Measurements from ENCODE around the gene NELFE. TPM values are rescaled to one million over a fixed set of nuclear protein-coding genes. Genes with fewer than 3 reads are reported as not detected.

NELFE gene
- total and polyA plus RNA-seq, 2 of the 13 experiments (the other 11 are each of a cell fraction or from before 2014, with no cell fraction given) = 51.3 to 69.8 TPM

DNA sequence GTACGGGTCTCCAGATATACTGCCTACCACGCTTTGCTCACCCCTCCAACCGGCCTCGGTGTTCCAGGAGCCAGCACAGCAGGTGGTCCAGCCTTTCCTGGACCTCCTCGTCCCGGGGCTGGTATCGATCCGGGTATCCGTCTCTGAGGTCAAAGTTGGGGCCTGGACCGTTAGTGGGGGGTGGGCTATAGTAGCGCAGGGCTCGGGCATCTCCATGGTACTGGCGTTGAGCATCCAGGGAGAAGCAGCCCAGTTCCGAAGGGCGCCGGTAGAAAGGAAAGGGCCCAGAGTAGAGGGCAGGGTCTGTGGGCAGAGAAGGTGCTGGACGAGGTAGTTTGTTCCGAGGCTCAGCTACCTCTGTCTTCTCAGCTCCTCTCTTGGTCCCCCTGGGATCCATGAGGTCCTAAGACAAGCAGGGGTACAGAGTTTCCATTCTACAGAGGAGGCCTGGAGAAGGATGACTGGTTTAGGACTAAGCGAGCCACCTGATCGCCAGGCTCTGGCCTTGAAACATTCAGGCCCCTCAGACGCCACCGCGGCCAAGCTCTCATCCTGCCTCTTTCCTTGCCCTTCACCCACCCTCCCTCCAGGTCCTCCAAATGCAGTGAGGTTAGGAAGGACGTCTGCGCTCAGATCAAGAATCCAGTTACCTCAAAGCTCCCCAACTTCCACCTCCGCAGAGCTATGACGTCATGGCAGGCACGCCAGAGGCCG lies 12.7 kb upstream of the NELFE start (continued):
- TF ChIP-seq, protein P1, sequence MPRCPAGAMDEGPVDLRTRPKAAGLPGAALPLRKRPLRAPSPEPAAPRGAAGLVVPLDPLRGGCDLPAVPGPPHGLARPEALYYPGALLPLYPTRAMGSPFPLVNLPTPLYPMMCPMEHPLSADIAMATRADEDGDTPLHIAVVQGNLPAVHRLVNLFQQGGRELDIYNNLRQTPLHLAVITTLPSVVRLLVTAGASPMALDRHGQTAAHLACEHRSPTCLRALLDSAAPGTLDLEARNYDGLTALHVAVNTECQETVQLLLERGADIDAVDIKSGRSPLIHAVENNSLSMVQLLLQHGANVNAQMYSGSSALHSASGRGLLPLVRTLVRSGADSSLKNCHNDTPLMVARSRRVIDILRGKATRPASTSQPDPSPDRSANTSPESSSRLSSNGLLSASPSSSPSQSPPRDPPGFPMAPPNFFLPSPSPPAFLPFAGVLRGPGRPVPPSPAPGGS (CRISPR knock-in tag; IDR thresholded peaks at IDR 0.05) = peak; percentile 11; the same call in 1 of the 2 replicates
- TF ChIP-seq RBM22 (optimal IDR thresholded peaks at IDR 0.05; ENCODE audit: low read length) (peak; percentile 45), ZNF253 (CRISPR knock-in tag; IDR thresholded peaks at IDR 0.05; ENCODE audit: borderline replicate concordance) (0 out of 2 replicates have a peak, but pooled peaks have one; percentile 28), STAG1 (CRISPR knock-in tag; IDR thresholded peaks at IDR 0.05) (0 out of 2 replicates have a peak, but pooled peaks have one; percentile 3), ZFP36 (IDR thresholded peaks at IDR 0.05; ENCODE audit: borderline replicate concordance, low read depth, low read length, partially characterized antibody) (no peak), CREM (IDR thresholded peaks at IDR 0.05) (no peak), CREM (CRISPR knock-in tag; IDR thresholded peaks at IDR 0.05) (0 out of 2 replicates have a peak, but pooled peaks have one; percentile 79), ELF3 (CRISPR knock-in tag; IDR thresholded peaks at IDR 0.05) (no peak), NFE2L2 (IDR thresholded peaks at IDR 0.05; ENCODE audit: low read length) (no peak), MAFF (IDR thresholded peaks at IDR 0.05; ENCODE audit: low read depth, low read length) (no peak), NFKB2 (CRISPR knock-in tag; IDR thresholded peaks at IDR 0.05; ENCODE audit: borderline replicate concordance) (no peak)
- TF ChIP-seq, protein P2, sequence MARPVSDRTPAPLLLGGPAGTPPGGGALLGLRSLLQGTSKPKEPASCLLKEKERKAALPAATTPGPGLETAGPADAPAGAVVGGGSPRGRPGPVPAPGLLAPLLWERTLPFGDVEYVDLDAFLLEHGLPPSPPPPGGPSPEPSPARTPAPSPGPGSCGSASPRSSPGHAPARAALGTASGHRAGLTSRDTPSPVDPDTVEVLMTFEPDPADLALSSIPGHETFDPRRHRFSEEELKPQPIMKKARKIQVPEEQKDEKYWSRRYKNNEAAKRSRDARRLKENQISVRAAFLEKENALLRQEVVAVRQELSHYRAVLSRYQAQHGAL (CRISPR knock-in tag; IDR thresholded peaks at IDR 0.05; ENCODE audit: not compliant biosample characterization) = peak; percentile 4
- TF ChIP-seq, protein P3, sequence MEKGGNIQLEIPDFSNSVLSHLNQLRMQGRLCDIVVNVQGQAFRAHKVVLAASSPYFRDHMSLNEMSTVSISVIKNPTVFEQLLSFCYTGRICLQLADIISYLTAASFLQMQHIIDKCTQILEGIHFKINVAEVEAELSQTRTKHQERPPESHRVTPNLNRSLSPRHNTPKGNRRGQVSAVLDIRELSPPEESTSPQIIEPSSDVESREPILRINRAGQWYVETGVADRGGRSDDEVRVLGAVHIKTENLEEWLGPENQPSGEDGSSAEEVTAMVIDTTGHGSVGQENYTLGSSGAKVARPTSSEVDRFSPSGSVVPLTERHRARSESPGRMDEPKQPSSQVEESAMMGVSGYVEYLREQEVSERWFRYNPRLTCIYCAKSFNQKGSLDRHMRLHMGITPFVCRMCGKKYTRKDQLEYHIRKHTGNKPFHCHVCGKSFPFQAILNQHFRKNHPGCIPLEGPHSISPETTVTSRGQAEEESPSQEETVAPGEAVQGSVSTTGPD (CRISPR knock-in tag; IDR thresholded peaks at IDR 0.05) = 0 out of 2 replicates have a peak, but pooled peaks have one; percentile 4
- TF ChIP-seq, protein P4, sequence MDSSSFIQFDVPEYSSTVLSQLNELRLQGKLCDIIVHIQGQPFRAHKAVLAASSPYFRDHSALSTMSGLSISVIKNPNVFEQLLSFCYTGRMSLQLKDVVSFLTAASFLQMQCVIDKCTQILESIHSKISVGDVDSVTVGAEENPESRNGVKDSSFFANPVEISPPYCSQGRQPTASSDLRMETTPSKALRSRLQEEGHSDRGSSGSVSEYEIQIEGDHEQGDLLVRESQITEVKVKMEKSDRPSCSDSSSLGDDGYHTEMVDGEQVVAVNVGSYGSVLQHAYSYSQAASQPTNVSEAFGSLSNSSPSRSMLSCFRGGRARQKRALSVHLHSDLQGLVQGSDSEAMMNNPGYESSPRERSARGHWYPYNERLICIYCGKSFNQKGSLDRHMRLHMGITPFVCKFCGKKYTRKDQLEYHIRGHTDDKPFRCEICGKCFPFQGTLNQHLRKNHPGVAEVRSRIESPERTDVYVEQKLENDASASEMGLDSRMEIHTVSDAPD (CRISPR knock-in tag; IDR thresholded peaks at IDR 0.05) = no peak
- TF ChIP-seq, protein P5, sequence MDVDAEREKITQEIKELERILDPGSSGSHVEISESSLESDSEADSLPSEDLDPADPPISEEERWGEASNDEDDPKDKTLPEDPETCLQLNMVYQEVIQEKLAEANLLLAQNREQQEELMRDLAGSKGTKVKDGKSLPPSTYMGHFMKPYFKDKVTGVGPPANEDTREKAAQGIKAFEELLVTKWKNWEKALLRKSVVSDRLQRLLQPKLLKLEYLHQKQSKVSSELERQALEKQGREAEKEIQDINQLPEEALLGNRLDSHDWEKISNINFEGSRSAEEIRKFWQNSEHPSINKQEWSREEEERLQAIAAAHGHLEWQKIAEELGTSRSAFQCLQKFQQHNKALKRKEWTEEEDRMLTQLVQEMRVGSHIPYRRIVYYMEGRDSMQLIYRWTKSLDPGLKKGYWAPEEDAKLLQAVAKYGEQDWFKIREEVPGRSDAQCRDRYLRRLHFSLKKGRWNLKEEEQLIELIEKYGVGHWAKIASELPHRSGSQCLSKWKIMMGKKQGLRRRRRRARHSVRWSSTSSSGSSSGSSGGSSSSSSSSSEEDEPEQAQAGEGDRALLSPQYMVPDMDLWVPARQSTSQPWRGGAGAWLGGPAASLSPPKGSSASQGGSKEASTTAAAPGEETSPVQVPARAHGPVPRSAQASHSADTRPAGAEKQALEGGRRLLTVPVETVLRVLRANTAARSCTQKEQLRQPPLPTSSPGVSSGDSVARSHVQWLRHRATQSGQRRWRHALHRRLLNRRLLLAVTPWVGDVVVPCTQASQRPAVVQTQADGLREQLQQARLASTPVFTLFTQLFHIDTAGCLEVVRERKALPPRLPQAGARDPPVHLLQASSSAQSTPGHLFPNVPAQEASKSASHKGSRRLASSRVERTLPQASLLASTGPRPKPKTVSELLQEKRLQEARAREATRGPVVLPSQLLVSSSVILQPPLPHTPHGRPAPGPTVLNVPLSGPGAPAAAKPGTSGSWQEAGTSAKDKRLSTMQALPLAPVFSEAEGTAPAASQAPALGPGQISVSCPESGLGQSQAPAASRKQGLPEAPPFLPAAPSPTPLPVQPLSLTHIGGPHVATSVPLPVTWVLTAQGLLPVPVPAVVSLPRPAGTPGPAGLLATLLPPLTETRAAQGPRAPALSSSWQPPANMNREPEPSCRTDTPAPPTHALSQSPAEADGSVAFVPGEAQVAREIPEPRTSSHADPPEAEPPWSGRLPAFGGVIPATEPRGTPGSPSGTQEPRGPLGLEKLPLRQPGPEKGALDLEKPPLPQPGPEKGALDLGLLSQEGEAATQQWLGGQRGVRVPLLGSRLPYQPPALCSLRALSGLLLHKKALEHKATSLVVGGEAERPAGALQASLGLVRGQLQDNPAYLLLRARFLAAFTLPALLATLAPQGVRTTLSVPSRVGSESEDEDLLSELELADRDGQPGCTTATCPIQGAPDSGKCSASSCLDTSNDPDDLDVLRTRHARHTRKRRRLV (CRISPR knock-in tag; IDR thresholded peaks at IDR 0.05) = 0 out of 2 replicates have a peak, but pooled peaks have one; percentile 14
- TF ChIP-seq, protein P6, sequence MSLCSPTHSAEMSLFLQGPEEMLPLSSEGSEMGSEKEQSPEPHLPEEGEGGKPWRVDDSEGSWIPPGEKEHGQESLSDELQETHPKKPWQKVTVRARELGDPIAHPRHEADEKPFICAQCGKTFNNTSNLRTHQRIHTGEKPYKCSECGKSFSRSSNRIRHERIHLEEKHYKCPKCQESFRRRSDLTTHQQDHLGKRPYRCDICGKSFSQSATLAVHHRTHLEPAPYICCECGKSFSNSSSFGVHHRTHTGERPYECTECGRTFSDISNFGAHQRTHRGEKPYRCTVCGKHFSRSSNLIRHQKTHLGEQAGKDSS (CRISPR knock-in tag; IDR thresholded peaks at IDR 0.05; ENCODE audit: borderline replicate concordance, low read depth) = no peak
